Measurements from ENCODE around the gene SDK1.

Gene SDK1

DNA sequence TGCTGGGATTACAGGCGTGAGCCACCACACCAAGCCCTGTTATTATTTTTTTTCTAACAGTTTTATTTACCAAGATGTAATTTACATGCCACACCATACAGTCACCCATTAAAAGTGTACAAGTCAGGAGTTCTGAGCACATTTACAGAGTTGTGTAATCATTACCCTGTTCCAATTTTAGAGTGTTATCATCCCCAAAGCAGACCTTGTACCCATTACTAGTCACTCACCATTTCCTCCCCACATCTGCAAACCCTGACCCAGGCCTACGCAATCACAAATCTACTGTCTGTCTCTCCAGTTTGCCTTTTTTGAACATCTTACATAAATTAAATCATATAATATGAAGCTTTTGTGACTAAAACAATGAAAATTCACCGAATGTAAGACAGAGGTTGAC is 978.2 kb downstream of the SDK1 start:
- Histone ChIP-seq H3K9ac (ENCODE audit: low read length in 2 of 2) (no peak overlapping the region), H3K4me3 (ENCODE audit: low read length in 2 of 2) (no peak overlapping the region), H3K27ac (ENCODE audit: low read length) (no peak overlapping the region), H3K36me3 (ENCODE audit: control insufficient read depth in 2 of 2, insufficient read depth in 2 of 2, low read length in 2 of 2) (no peaks in the 10 kb centered on the region), H3K4me1 (ENCODE audit: control insufficient read depth, insufficient read depth, low read length) (no peaks in the 10 kb centered on the region), H3K27me3 (ENCODE audit: control insufficient read depth in 1 of 2, insufficient read depth in 2 of 2, low read length in 2 of 2) (peaks cover 0 to 3% of the 10 kb centered on the region in 2 donors), H3K9me3 (ENCODE audit: control insufficient read depth in 2 of 2, low read length in 2 of 2) (peaks cover 0 to 4% of the 10 kb centered on the region in 2 donors)

DNA sequence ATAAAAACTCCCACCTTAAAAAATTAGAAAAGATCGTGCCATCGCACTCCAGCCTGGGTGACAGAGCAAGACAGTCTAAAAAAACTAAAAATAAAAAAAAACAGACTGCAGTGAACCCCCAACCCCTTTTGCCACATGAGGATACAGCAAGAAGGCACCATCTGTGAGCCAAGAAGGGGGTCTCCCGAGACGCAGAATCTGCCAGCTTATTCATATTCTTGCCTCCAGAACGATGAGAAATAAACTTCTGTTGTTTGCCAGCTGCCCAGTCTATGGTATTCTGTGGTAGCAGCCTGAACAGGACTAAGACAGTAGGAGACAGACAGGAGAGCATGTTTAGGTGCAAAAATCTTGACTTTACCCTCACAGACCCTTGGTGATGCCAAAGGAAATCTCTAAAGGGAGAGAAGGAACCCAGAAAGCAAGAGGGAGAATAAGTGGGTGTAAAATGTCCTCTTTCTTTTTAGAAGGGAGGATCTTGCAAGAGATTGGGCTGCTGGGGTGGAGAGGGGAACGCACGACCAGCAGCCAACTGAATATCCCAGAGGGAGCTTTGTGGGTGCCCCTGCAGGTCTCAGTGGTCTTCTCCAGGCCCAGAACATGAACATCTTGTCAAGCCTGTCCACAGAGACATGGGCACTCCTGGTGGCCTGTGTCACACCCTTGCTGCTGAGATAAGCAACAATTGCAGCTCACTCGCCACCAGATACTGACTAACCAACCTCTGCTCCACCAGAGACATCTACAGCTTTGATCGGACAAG is 980.4 kb downstream of the SDK1 start:
- Histone ChIP-seq H3K27me3 (ENCODE audit: control insufficient read depth in 1 of 2, insufficient read depth in 2 of 2, low read length in 2 of 2) (peaks cover 0 to 3% of the 10 kb centered on the region in 2 donors), H3K27ac (ENCODE audit: low read length) (no peak overlapping the region), H3K9me3 (ENCODE audit: control insufficient read depth in 2 of 2, low read length in 2 of 2) (no peaks in the 10 kb centered on the region), H3K4me1 (ENCODE audit: control insufficient read depth, insufficient read depth, low read length) (no peaks in the 10 kb centered on the region), H3K36me3 (ENCODE audit: control insufficient read depth in 2 of 2, insufficient read depth in 2 of 2, low read length in 2 of 2) (no peaks in the 10 kb centered on the region), H3K4me3 (ENCODE audit: low read length in 2 of 2) (no peak overlapping the region), H3K9ac (ENCODE audit: low read length in 2 of 2) (no peak overlapping the region)

DNA sequence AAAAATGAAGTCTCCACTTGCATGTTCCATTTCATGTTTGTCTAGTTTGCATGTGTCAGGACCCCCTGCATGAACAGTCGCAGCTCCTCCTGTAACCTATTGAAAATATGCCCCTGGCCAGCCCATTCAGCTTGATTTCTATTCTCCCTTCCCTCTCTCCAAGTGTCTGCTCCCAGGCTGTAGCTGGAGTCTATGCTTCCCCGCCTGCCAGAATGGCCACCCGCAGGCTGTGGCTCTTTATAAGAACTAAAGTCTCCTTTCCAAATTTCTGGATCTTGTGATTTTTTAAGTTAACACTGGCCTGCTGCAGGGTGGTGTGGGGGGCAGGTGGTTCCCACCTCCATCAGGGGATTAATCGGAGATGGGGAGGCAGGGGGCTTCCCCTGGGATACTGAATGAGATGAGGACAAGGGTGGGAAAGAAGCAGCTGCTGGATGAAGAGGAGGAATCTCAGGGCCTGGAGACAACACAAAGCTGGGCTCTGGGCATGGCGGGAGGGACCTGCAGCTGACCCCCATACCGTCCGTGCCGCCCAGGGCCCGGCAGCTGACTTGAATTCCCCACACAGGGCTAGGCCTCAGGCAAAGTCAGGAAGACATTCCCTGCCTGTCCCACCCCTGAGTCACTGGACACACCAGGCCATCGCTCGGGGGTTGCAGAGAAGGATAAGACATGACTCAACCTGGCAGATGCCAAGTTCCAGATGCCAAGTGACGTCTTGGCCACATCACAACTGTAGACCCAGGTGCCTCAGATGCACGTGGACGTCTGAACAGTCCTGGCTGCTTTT is 981.6 kb downstream of the SDK1 start:
- H3K27ac ChIP-seq (ENCODE audit: low read length), result no peak overlapping the region
- no peaks in the 10 kb centered on the region for H3K4me1 ChIP-seq (ENCODE audit: control insufficient read depth, insufficient read depth, low read length)

DNA sequence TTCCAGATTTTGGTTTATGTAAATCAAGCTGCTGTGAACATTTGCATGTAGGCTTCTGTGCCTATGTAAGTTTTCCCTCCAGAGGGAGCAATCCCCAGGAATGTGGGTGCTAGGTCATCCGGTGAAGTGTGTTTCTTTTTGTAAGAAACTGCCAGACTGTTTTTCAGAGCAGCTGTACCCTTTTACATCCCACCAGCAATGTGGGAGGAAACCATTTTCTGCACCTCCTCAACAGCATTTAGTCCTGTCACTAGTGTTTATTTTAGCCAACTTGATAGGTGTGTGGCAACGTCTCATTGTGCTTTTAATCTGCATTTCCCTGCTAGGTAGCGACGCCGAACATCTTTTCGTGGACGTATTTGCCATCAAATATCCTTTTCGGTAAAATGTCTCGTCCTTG is 985.3 kb downstream of the SDK1 start:
- no peaks in the 10 kb centered on the region for H3K27me3 ChIP-seq (ENCODE audit: control insufficient read depth in 1 of 2, insufficient read depth in 2 of 2, low read length in 2 of 2)
- no peaks in the 10 kb centered on the region for H3K36me3 ChIP-seq (ENCODE audit: control insufficient read depth in 2 of 2, insufficient read depth in 2 of 2, low read length in 2 of 2)
- H3K4me1 ChIP-seq (ENCODE audit: control insufficient read depth, insufficient read depth, low read length), result no peaks in the 10 kb centered on the region
- H3K9me3 ChIP-seq (ENCODE audit: control insufficient read depth in 2 of 2, low read length in 2 of 2), result peaks cover 7 to 14% of the 10 kb centered on the region in 2 donors
- no peak overlapping the region for H3K27ac ChIP-seq (ENCODE audit: low read length)
- H3K4me3 ChIP-seq (ENCODE audit: low read length in 2 of 2), result no peak overlapping the region
- H3K9ac ChIP-seq (ENCODE audit: low read length in 2 of 2), result no peak overlapping the region

More for the DNA sequence above, 981.6 kb downstream of the SDK1 start:
- H3K36me3 ChIP-seq (ENCODE audit: control insufficient read depth in 2 of 2, insufficient read depth in 2 of 2, low read length in 2 of 2), result no peaks in the 10 kb centered on the region
- H3K9ac ChIP-seq (ENCODE audit: low read length in 2 of 2), result no peak overlapping the region
- H3K9me3 ChIP-seq (ENCODE audit: control insufficient read depth in 2 of 2, low read length in 2 of 2), result peaks cover 2 to 3% of the 10 kb centered on the region in 2 donors
- H3K27me3 ChIP-seq (ENCODE audit: control insufficient read depth in 1 of 2, insufficient read depth in 2 of 2, low read length in 2 of 2), result peaks cover 0 to 3% of the 10 kb centered on the region in 2 donors
- H3K4me3 ChIP-seq (ENCODE audit: low read length in 2 of 2), result no peak overlapping the region

DNA sequence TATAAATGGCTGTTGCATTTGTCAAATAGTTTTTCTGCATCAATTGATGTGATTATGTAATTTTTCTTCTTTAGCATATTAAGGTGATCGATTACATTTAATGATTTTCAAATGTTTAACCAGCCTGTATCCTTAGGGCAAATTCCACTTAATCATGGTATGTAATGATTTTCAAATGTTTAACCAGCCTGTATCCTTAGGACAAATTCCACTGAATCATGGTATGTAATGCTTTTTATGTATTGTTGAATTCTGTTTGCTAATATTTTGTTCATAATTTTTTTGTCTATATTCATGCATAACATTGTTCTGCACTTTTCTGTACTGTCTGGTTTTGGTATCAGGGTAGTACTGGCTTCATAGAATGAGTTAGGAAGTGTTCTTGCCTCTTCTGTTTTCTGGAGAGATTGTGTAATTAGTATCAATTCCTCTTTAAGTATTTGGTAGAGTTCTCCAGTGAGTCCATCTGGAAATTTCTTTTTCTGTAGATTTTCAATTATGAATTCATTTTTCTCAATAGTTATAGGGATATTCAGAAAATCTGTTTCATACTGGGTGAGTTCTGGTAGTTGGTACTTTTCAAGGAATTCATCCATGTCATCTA is 987.8 kb downstream of the SDK1 start:
- Histone ChIP-seq H3K9me3 (ENCODE audit: control insufficient read depth in 2 of 2, low read length in 2 of 2) (peaks cover 12 to 14% of the 10 kb centered on the region in 2 donors), H3K36me3 (ENCODE audit: control insufficient read depth in 2 of 2, insufficient read depth in 2 of 2, low read length in 2 of 2) (no peaks in the 10 kb centered on the region), H3K27me3 (ENCODE audit: control insufficient read depth in 1 of 2, insufficient read depth in 2 of 2, low read length in 2 of 2) (no peaks in the 10 kb centered on the region), H3K4me1 (ENCODE audit: control insufficient read depth, insufficient read depth, low read length) (no peaks in the 10 kb centered on the region), H3K27ac (ENCODE audit: low read length) (no peak overlapping the region), H3K4me3 (ENCODE audit: low read length in 2 of 2) (no peak overlapping the region), H3K9ac (ENCODE audit: low read length in 2 of 2) (no peak overlapping the region)

DNA sequence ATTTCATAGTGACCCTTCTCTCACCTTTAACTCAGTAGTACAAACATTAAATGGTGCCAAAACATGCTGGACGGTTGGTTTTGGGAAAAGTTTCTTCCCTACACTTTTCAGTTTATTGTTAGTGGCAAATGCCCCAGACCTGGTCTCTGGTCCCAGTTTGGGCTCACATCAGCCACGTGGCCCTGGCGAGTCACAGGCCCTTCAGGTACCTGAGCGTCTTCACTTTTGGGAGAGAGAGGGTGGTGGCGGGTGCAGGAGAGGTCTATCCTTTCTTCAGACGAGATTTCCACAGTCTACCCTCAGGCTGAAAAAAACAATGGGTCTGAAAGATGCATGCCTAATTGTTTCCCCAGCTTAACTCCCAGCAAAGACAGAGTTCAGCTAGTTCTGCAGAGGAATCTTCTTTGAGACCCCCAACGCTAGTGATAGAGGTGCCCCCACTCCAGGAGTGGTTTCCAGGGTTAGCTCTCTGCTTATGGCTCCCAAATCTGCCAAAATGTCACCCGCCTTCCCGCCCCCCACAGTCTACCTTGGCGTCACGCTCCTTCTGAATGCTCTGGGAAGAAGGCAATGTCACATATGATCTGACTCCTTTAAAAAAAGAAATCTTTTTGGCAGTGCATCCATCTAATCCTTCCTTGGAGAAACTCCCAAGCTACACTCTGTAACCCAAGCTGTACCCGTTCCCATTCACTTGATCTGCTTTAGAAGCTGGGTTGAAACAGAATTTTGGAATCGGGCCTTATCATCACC is 996.3 kb downstream of the SDK1 start:
- Histone ChIP-seq H3K4me3 (ENCODE audit: low read length in 2 of 2) (no peak overlapping the region), H3K9ac (ENCODE audit: low read length in 2 of 2) (no peak overlapping the region), H3K9me3 (ENCODE audit: control insufficient read depth in 2 of 2, low read length in 2 of 2) (peaks cover 3 to 9% of the 10 kb centered on the region in 2 donors), H3K4me1 (ENCODE audit: control insufficient read depth, insufficient read depth, low read length) (no peaks in the 10 kb centered on the region), H3K27ac (ENCODE audit: low read length) (no peak overlapping the region), H3K36me3 (ENCODE audit: control insufficient read depth in 2 of 2, insufficient read depth in 2 of 2, low read length in 2 of 2) (no peaks in the 10 kb centered on the region), H3K27me3 (ENCODE audit: control insufficient read depth in 1 of 2, insufficient read depth in 2 of 2, low read length in 2 of 2) (no peaks in the 10 kb centered on the region)

DNA sequence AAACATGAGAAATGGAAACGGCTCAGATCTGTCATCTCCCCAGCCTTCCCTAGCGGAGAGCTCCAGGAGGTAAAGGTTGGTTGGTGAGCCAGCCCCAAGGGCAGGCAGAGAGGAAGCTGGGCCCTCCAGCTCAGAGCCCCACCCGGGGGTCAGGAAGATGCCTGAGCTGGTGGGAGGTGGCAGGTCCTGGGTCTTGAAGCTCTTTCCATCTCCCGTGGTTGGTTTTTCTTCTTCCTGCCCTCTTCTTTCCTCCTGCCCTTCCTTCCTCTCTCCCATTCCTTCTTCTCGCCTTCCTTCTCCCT is 996.8 kb downstream of the SDK1 start:
- H3K9me3 ChIP-seq (ENCODE audit: control insufficient read depth in 2 of 2, low read length in 2 of 2), result peaks cover 3 to 6% of the 10 kb centered on the region in 2 donors
- H3K27ac ChIP-seq (ENCODE audit: low read length), result no peak overlapping the region
- H3K9ac ChIP-seq (ENCODE audit: low read length in 2 of 2), result no peak overlapping the region
- H3K4me1 ChIP-seq (ENCODE audit: control insufficient read depth, insufficient read depth, low read length), result no peaks in the 10 kb centered on the region
- no peak overlapping the region for H3K4me3 ChIP-seq (ENCODE audit: low read length in 2 of 2)
- no peaks in the 10 kb centered on the region for H3K27me3 ChIP-seq (ENCODE audit: control insufficient read depth in 1 of 2, insufficient read depth in 2 of 2, low read length in 2 of 2)
- no peaks in the 10 kb centered on the region for H3K36me3 ChIP-seq (ENCODE audit: control insufficient read depth in 2 of 2, insufficient read depth in 2 of 2, low read length in 2 of 2)

DNA sequence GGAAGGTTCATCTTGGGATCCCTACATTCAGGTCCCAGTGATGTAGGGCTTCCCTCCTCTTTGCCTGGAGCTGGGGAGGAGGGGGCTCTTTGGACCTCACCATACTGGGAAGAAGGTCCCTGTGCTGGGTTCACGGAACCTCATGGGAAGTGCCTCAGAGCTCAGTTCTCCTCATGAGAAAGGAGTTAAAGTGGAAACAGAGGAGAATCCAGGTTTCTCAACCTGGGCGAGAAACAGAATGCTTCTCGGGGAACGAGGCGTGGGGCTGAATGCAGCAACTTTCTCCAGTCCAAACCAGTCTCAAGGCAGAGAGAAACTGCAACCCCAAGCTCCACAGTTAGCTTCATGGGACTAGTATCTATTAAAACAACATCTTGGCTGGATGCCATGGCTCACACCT is 998.4 kb downstream of the SDK1 start:
- Histone ChIP-seq H3K27ac (ENCODE audit: low read length) (no peak overlapping the region), H3K4me3 (ENCODE audit: low read length in 2 of 2) (no peak overlapping the region), H3K27me3 (ENCODE audit: control insufficient read depth in 1 of 2, insufficient read depth in 2 of 2, low read length in 2 of 2) (no peaks in the 10 kb centered on the region), H3K9ac (ENCODE audit: low read length in 2 of 2) (no peak overlapping the region), H3K4me1 (ENCODE audit: control insufficient read depth, insufficient read depth, low read length) (no peaks in the 10 kb centered on the region), H3K36me3 (ENCODE audit: control insufficient read depth in 2 of 2, insufficient read depth in 2 of 2, low read length in 2 of 2) (no peaks in the 10 kb centered on the region), H3K9me3 (ENCODE audit: control insufficient read depth in 2 of 2, low read length in 2 of 2) (peaks cover 0 to 2% of the 10 kb centered on the region in 2 donors)

DNA sequence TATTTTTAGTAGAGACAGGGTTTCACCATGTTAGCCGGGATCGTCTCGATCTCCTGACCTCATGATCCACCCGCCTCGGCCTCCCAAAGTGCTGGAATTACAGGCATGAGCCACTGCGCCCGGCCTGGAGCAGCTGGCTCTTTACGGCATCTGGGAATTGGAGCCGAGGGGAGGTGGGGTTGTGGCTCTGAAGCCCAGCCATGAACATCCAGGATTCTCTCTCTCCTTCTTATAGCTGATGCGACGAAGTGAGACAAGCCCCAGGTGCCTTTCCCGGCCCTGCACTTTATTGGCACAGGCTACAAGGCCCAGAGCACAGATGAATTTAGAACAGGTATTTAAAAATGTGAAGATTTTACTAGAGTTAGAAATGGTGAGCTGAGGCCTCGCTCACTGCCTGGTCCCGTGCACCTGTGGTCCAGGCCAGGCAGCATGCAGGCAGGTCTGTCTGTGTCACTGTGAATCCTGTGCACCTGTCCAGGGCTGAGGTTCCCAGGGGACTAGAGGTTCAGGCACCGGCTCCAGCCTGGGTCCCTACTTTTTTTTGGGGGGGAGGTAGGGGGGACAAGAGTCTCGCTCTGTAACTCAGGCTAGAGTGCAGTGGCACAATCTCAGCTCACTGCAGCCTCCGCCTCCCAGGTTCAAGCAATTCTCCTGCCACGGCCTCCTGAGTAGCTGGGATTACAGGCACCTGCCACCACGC is 1001.3 kb downstream of the SDK1 start:
- H3K4me1 ChIP-seq (ENCODE audit: control insufficient read depth, insufficient read depth, low read length), result no peaks in the 10 kb centered on the region
- H3K36me3 ChIP-seq (ENCODE audit: control insufficient read depth in 2 of 2, insufficient read depth in 2 of 2, low read length in 2 of 2), result no peaks in the 10 kb centered on the region
- no peaks in the 10 kb centered on the region for H3K9me3 ChIP-seq (ENCODE audit: control insufficient read depth in 2 of 2, low read length in 2 of 2)
- no peak overlapping the region for H3K27ac ChIP-seq (ENCODE audit: low read length)
- no peaks in the 10 kb centered on the region for H3K27me3 ChIP-seq (ENCODE audit: control insufficient read depth in 1 of 2, insufficient read depth in 2 of 2, low read length in 2 of 2)
- H3K9ac ChIP-seq (ENCODE audit: low read length in 2 of 2), result no peak overlapping the region
- H3K4me3 ChIP-seq (ENCODE audit: low read length in 2 of 2), result no peak overlapping the region

Data from stomach smooth muscle (tissue), 2 donors.